Stimulated activated CD8-positive, alpha-beta memory T cell treated with anti-CD3 and anti-CD28 coated beads, Interleukin-12 subunit alpha, Interleukin-12 subunit beta, amount 100 ng/mL, for 4 hours (primary cell): ENCODE data around the gene TANC1.
"Not testable (repeated sequence)": the region's sequence is repeated elsewhere in the genome, so short reads cannot be mapped to it uniquely, and the experiment has no call there.

Source experiments
- DNase-seq: peaks from one replicate; pipeline ENCODE4 v3.0.0-alpha.2; 2020; ENCODE audit warnings: low read depth

The TANC1 gene

GRCh38 chr2:159140070-159140769 lies 171.8 kb downstream of the TANC1 start:
- DNase-seq, result no peak

GRCh38 chr2:159140821-159141220 lies 172.4 kb downstream of the TANC1 start:
- DNase-seq, result not testable (repeated sequence)

- no peak for DNase-seq
These were observed 176.6 kb downstream of the TANC1 start for GRCh38 chr2:159144776-159145614.

GRCh38 chr2:159145745-159146354 lies 177.4 kb downstream of the TANC1 start:
- no peak for DNase-seq

GRCh38 chr2:159146996-159147666 lies 178.7 kb downstream of the TANC1 start:
- no peak for DNase-seq

- DNase-seq, result no peak
These were observed 179.2 kb downstream of the TANC1 start for GRCh38 chr2:159147690-159148089.

- DNase-seq, result no peak
These were observed 180.5 kb downstream of the TANC1 start for GRCh38 chr2:159148901-159149300.

GRCh38 chr2:159149747-159150146 lies 181.3 kb downstream of the TANC1 start:
- no peak for DNase-seq

- no peak for DNase-seq
These were observed 181.9 kb downstream of the TANC1 start for GRCh38 chr2:159150280-159150746.

- no peak for DNase-seq
These were observed 183.0 kb downstream of the TANC1 start for GRCh38 chr2:159151198-159152127.

GRCh38 chr2:159152128-159152778 lies 183.8 kb downstream of the TANC1 start:
- DNase-seq, result no peak

- DNase-seq, result no peak
These were observed 184.6 kb downstream of the TANC1 start for GRCh38 chr2:159153063-159153462.

- DNase-seq, result no peak
These were observed 185.0 kb downstream of the TANC1 start for GRCh38 chr2:159153463-159153862.

- DNase-seq, result no peak
These were observed 185.5 kb downstream of the TANC1 start for GRCh38 chr2:159153951-159154350.

- DNase-seq, result no peak
These were observed 185.9 kb downstream of the TANC1 start for GRCh38 chr2:159154366-159154765.

- DNase-seq, result no peak
These were observed 186.9 kb downstream of the TANC1 start for GRCh38 chr2:159155320-159155719.

- DNase-seq, result no peak
These were observed 187.4 kb downstream of the TANC1 start for GRCh38 chr2:159155791-159156190.

GRCh38 chr2:159156834-159157233 lies 188.4 kb downstream of the TANC1 start:
- no peak for DNase-seq

GRCh38 chr2:159157361-159158209 lies 189.1 kb downstream of the TANC1 start:
- DNase-seq, result no peak

- DNase-seq, result no peak
These were observed 192.0 kb downstream of the TANC1 start for GRCh38 chr2:159160412-159160811.
